Type B pancreatic cell (in vitro differentiated cells): ENCODE results near the gene RAD51B. TPM values are rescaled to one million over a fixed set of nuclear protein-coding genes. Genes with fewer than 3 reads are reported as not detected.

ENCODE experiments used
- DNase-seq: peaks from one replicate; pipeline ENCODE4 v3.0.0; 2021; ENCODE audit warnings: mixed read lengths; ENCODE audit not compliant: unreplicated experiment; ENCODE audit errors: extremely low spot score
- H3K27ac Mint-ChIP-seq: 2 replicates; pipeline ENCODE4 v1.8.0; 2021; ENCODE audit warnings: mild to moderate bottlenecking, mixed read lengths
- H3K27me3 Mint-ChIP-seq: 2 replicates; pipeline ENCODE4 v1.8.0; 2021; ENCODE audit warnings: mixed read lengths
- H3K36me3 Mint-ChIP-seq: 2 replicates; pipeline ENCODE4 v1.8.0; 2021; ENCODE audit warnings: mixed read lengths
- H3K4me1 Mint-ChIP-seq: one replicate; pipeline ENCODE4 v1.8.0; 2021; ENCODE audit warnings: mixed read lengths; ENCODE audit not compliant: unreplicated experiment
- H3K4me3 Mint-ChIP-seq: 2 replicates; pipeline ENCODE4 v1.8.0; 2021; ENCODE audit warnings: mild to moderate bottlenecking, mixed read lengths
- H3K9me3 Mint-ChIP-seq: 2 replicates; pipeline ENCODE4 v1.8.0; 2021; ENCODE audit warnings: mixed read lengths
- CTCF ChIP-seq: fragments of 200-600 bp; sonication (generic); conservative IDR thresholded peaks from 2 replicates; pipeline ENCODE4 v1.5.0; 2021; ENCODE audit warnings: antibody characterized with exemption, mild to moderate bottlenecking
- total RNA-seq: library from RNA; stranded (reverse); gene quantifications from 2 replicates; pipeline ENCODE4 v1.2.1, GENCODE V29; 2021; ENCODE audit warnings: low replicate concordance

RAD51B gene
- total RNA-seq, 1 donor from 2014 or later, result 27.3 TPM

GRCh38 chr14:68691031-68691791 lies 871.6 kb downstream of the RAD51B start:
- H3K27me3 Mint-ChIP-seq, result no peaks in the 10 kb centered on the region
- DNase-seq, result peak; percentile 83

GRCh38 chr14:68691792-68692118 lies 872.2 kb downstream of the RAD51B start:
- Mint-ChIP-seq H3K27me3 (no peaks in the 10 kb centered on the region), H3K9me3 (peaks cover 10% of the 10 kb centered on the region), H3K4me1 (peaks cover 56% of the 10 kb centered on the region), H3K36me3 (no peaks in the 10 kb centered on the region), H3K4me3 (no peak overlapping the region), H3K27ac (peak overlapping the region; percentile 29)
- TF ChIP-seq CTCF, result no peak
- no peak for DNase-seq

More at GRCh38 chr14:68691031-68691791, 871.6 kb downstream of the RAD51B start:
- peak overlapping the region; percentile 72 for H3K4me3 Mint-ChIP-seq
- peaks cover 61% of the 10 kb centered on the region for H3K4me1 Mint-ChIP-seq
- peak overlapping the region; percentile 41 for H3K27ac Mint-ChIP-seq
- H3K36me3 Mint-ChIP-seq, result no peaks in the 10 kb centered on the region
- H3K9me3 Mint-ChIP-seq, result peaks cover 10% of the 10 kb centered on the region
- no peak for TF ChIP-seq CTCF

GRCh38 chr14:68692216-68692615 lies 872.6 kb downstream of the RAD51B start:
- Mint-ChIP-seq H3K36me3 (no peaks in the 10 kb centered on the region), H3K4me3 (peak overlapping the region; percentile 14), H3K9me3 (peaks cover 10% of the 10 kb centered on the region), H3K27me3 (no peaks in the 10 kb centered on the region), H3K27ac (peak overlapping the region; percentile 29), H3K4me1 (peaks cover 55% of the 10 kb centered on the region)
- DNase-seq, result no peak
- TF ChIP-seq CTCF, result no peak

- Mint-ChIP-seq H3K9me3 (peaks cover 13% of the 10 kb centered on the region), H3K27ac (no peak overlapping the region), H3K4me1 (peaks cover 50% of the 10 kb centered on the region), H3K4me3 (no peak overlapping the region), H3K27me3 (no peaks in the 10 kb centered on the region), H3K36me3 (peaks cover 3% of the 10 kb centered on the region)
- no peak for DNase-seq
- TF ChIP-seq CTCF, result no peak
Observed at GRCh38 chr14:68692916-68693771, 873.6 kb downstream of the RAD51B start.

- H3K9me3 Mint-ChIP-seq, result peaks cover 14% of the 10 kb centered on the region
- TF ChIP-seq CTCF, result no peak
- no peak overlapping the region for H3K4me3 Mint-ChIP-seq
- no peak overlapping the region for H3K27ac Mint-ChIP-seq
- H3K4me1 Mint-ChIP-seq, result peaks cover 46% of the 10 kb centered on the region
- DNase-seq, result no peak
- H3K36me3 Mint-ChIP-seq, result peaks cover 4% of the 10 kb centered on the region
- H3K27me3 Mint-ChIP-seq, result no peaks in the 10 kb centered on the region
Observed at GRCh38 chr14:68693926-68694325, 874.3 kb downstream of the RAD51B start.
